Stimulated activated naive CD8-positive, alpha-beta T cell treated with anti-CD3 and anti-CD28 coated beads, Interleukin-15, Interleukin-2, amounts not matched to agents 100 ng/mL and 50 ng/mL, for 24 hours (primary cell): ENCODE data around the gene NOTCH4.
"Not testable (repeated sequence)": the region's sequence is repeated elsewhere in the genome, so short reads cannot be mapped to it uniquely, and the experiment has no call there.

Source experiments
- H3K27ac Mint-ChIP-seq: one replicate; pipeline ENCODE4 v1.8.0; 2021; ENCODE audit warnings: mild to moderate bottlenecking, mixed read lengths
- H3K27me3 Mint-ChIP-seq: one replicate; pipeline ENCODE4 v1.8.0; 2021; ENCODE audit warnings: mixed read lengths
- H3K36me3 Mint-ChIP-seq: one replicate; pipeline ENCODE4 v1.8.0; 2021; ENCODE audit warnings: low read depth, mixed read lengths
- H3K4me1 Mint-ChIP-seq: one replicate; pipeline ENCODE4 v1.8.0; 2021; ENCODE audit warnings: low read depth, mixed read lengths
- H3K4me3 Mint-ChIP-seq: one replicate; pipeline ENCODE4 v1.8.0; 2021; ENCODE audit warnings: mild to moderate bottlenecking, mixed read lengths
- H3K9me3 Mint-ChIP-seq: one replicate; pipeline ENCODE4 v1.8.0; 2021; ENCODE audit warnings: mixed read lengths

Gene NOTCH4

GRCh38 chr6:32208996-32209395 is 14.9 kb downstream of the NOTCH4 start:
- Mint-ChIP-seq H3K4me1 (no peaks in the 10 kb centered on the region), H3K4me3 (no peak overlapping the region), H3K27ac (no peak overlapping the region), H3K36me3 (no peaks in the 10 kb centered on the region), H3K27me3 (no peaks in the 10 kb centered on the region), H3K9me3 (no peaks in the 10 kb centered on the region)

- H3K4me1 Mint-ChIP-seq: no peaks in the 10 kb centered on the region
- H3K27me3 Mint-ChIP-seq: no peaks in the 10 kb centered on the region
- no peaks in the 10 kb centered on the region for H3K36me3 Mint-ChIP-seq
- H3K9me3 Mint-ChIP-seq: no peaks in the 10 kb centered on the region
- no peak overlapping the region for H3K27ac Mint-ChIP-seq
- H3K4me3 Mint-ChIP-seq: no peak overlapping the region
Observed at GRCh38 chr6:32204268-32204715, 19.6 kb downstream of the NOTCH4 start.

GRCh38 chr6:32203426-32204267 is 20.2 kb downstream of the NOTCH4 start:
- no peaks in the 10 kb centered on the region for H3K9me3 Mint-ChIP-seq
- H3K4me3 Mint-ChIP-seq: no peak overlapping the region
- H3K4me1 Mint-ChIP-seq: no peaks in the 10 kb centered on the region
- no peaks in the 10 kb centered on the region for H3K36me3 Mint-ChIP-seq
- no peak overlapping the region for H3K27ac Mint-ChIP-seq
- no peaks in the 10 kb centered on the region for H3K27me3 Mint-ChIP-seq

- no peaks in the 10 kb centered on the region for H3K9me3 Mint-ChIP-seq
- peaks cover under 1% of the 10 kb centered on the region for H3K4me1 Mint-ChIP-seq
- no peak overlapping the region for H3K27ac Mint-ChIP-seq
- no peaks in the 10 kb centered on the region for H3K27me3 Mint-ChIP-seq
- H3K36me3 Mint-ChIP-seq: no peaks in the 10 kb centered on the region
- H3K4me3 Mint-ChIP-seq: no peak overlapping the region
Observed at GRCh38 chr6:32202186-32202585, 21.7 kb downstream of the NOTCH4 start.

GRCh38 chr6:32200711-32201475 is 23.0 kb downstream of the NOTCH4 start:
- Mint-ChIP-seq H3K4me1 (peaks cover 10% of the 10 kb centered on the region), H3K9me3 (no peaks in the 10 kb centered on the region), H3K4me3 (no peak overlapping the region), H3K27me3 (no peaks in the 10 kb centered on the region), H3K27ac (no peak overlapping the region), H3K36me3 (no peaks in the 10 kb centered on the region)

- Mint-ChIP-seq H3K9me3 (no peaks in the 10 kb centered on the region), H3K27me3 (no peaks in the 10 kb centered on the region), H3K4me3 (no peak overlapping the region), H3K4me1 (peaks cover 26% of the 10 kb centered on the region), H3K27ac (no peak overlapping the region), H3K36me3 (no peaks in the 10 kb centered on the region)
Observed at GRCh38 chr6:32198866-32199265, 25.0 kb downstream of the NOTCH4 start.

GRCh38 chr6:32198345-32198696 is 25.5 kb downstream of the NOTCH4 start:
- Mint-ChIP-seq H3K27ac (no peak overlapping the region), H3K4me3 (no peak overlapping the region), H3K4me1 (peaks cover 31% of the 10 kb centered on the region), H3K9me3 (no peaks in the 10 kb centered on the region), H3K27me3 (no peaks in the 10 kb centered on the region), H3K36me3 (no peaks in the 10 kb centered on the region)

GRCh38 chr6:32196682-32197616 is 26.9 kb downstream of the NOTCH4 start:
- no peaks in the 10 kb centered on the region for H3K36me3 Mint-ChIP-seq
- peak overlapping the region; percentile 95 for H3K4me3 Mint-ChIP-seq
- no peaks in the 10 kb centered on the region for H3K27me3 Mint-ChIP-seq
- no peaks in the 10 kb centered on the region for H3K9me3 Mint-ChIP-seq
- H3K4me1 Mint-ChIP-seq: peaks cover 40% of the 10 kb centered on the region
- peak overlapping the region; percentile 98 for H3K27ac Mint-ChIP-seq

GRCh38 chr6:32195902-32196681 is 27.8 kb downstream of the NOTCH4 start:
- Mint-ChIP-seq H3K36me3 (no peaks in the 10 kb centered on the region), H3K9me3 (no peaks in the 10 kb centered on the region), H3K27me3 (no peaks in the 10 kb centered on the region), H3K27ac (peak overlapping the region; percentile 98), H3K4me3 (peak overlapping the region; percentile 95), H3K4me1 (peaks cover 48% of the 10 kb centered on the region)

GRCh38 chr6:32195652-32195901 is 28.3 kb downstream of the NOTCH4 start:
- Mint-ChIP-seq H3K9me3 (no peaks in the 10 kb centered on the region), H3K27ac (peak overlapping the region; percentile 98), H3K27me3 (no peaks in the 10 kb centered on the region), H3K4me3 (peak overlapping the region; percentile 95), H3K4me1 (peaks cover 51% of the 10 kb centered on the region), H3K36me3 (no peaks in the 10 kb centered on the region)

GRCh38 chr6:32194825-32195651 is 28.8 kb downstream of the NOTCH4 start:
- H3K27me3 Mint-ChIP-seq: no peaks in the 10 kb centered on the region
- no peaks in the 10 kb centered on the region for H3K36me3 Mint-ChIP-seq
- H3K4me1 Mint-ChIP-seq: peaks cover 51% of the 10 kb centered on the region
- H3K27ac Mint-ChIP-seq: peak overlapping the region; percentile 95
- H3K9me3 Mint-ChIP-seq: no peaks in the 10 kb centered on the region
- H3K4me3 Mint-ChIP-seq: peak overlapping the region; percentile 89

- Mint-ChIP-seq H3K4me1 (peaks cover 51% of the 10 kb centered on the region), H3K27me3 (no peaks in the 10 kb centered on the region), H3K27ac (peak overlapping the region; percentile 95), H3K4me3 (peak overlapping the region; percentile 89), H3K9me3 (no peaks in the 10 kb centered on the region), H3K36me3 (no peaks in the 10 kb centered on the region)
Observed at GRCh38 chr6:32194388-32194787, 29.5 kb downstream of the NOTCH4 start.

- Mint-ChIP-seq H3K4me3 (peak overlapping the region; percentile 94), H3K27ac (peak overlapping the region; percentile 96), H3K4me1 (peaks cover 63% of the 10 kb centered on the region)
- H3K27me3 Mint-ChIP-seq, H3K9me3 Mint-ChIP-seq, H3K36me3 Mint-ChIP-seq: not testable (repeated sequence)
Observed at GRCh38 chr6:32193096-32193495, 30.8 kb downstream of the NOTCH4 start.
